Liver (tissue), 9 donors: Measurements from ENCODE around the gene CREB1. TPM values are rescaled to one million over a fixed set of nuclear protein-coding genes. Genes with fewer than 3 reads are reported as not detected.

ENCODE experiments used
- DNase-seq: peaks from one replicate; pipeline ENCODE4 v3.0.0-alpha.2; 2017; ENCODE audit warnings: low spot score
- H3K27ac ChIP-seq, 2 donors: one replicate each; pipeline ENCODE4 v1.7.0; 2013; ENCODE audit warnings: inconsistent platforms in 2 of 2, low read length in 2 of 2, control low read depth in 1 of 2, low read depth in 1 of 2, mild to moderate bottlenecking in 1 of 2
- H3K27me3 ChIP-seq, 4 donors: one replicate each; pipeline versions ENCODE4 v1.6.1 to v1.7.0; 2013; ENCODE audit warnings: low read length in 3 of 4, inconsistent platforms in 1 of 4, mild to moderate bottlenecking in 1 of 4, moderate library complexity in 1 of 4; ENCODE audit not compliant: control insufficient read depth in 4 of 4, insufficient read depth in 4 of 4
- H3K36me3 ChIP-seq, 4 donors: one replicate each; pipeline versions ENCODE4 v1.6.1 to v1.7.0; 2013; ENCODE audit warnings: low read length in 3 of 4, mild to moderate bottlenecking in 3 of 4, low read depth in 1 of 4, moderate library complexity in 1 of 4; ENCODE audit not compliant: control insufficient read depth in 4 of 4, insufficient read depth in 3 of 4
- H3K4me1 ChIP-seq, 4 donors: one replicate each; pipeline versions ENCODE4 v1.6.1 to v1.7.0; 2013; ENCODE audit warnings: low read length in 3 of 4, mild to moderate bottlenecking in 3 of 4, moderate library complexity in 1 of 4; ENCODE audit not compliant: control insufficient read depth in 4 of 4, insufficient read depth in 4 of 4
- H3K4me3 ChIP-seq, 3 donors: one replicate each; pipeline versions ENCODE4 v1.6.1 to v1.7.0; 2013; ENCODE audit warnings: low read length in 3 of 3, control low read depth in 1 of 3, low read depth in 1 of 3, mild to moderate bottlenecking in 1 of 3
- H3K9ac ChIP-seq, 2 donors: one replicate each; pipeline ENCODE4 v1.7.0; 2013; ENCODE audit warnings: low read length in 2 of 2, mild to moderate bottlenecking in 2 of 2, moderate library complexity in 2 of 2, control low read depth in 1 of 2, low read depth in 1 of 2
- H3K9me3 ChIP-seq, 4 donors: one replicate each; pipeline versions ENCODE4 v1.6.1 to v1.7.0; 2013; ENCODE audit warnings: low read length in 3 of 4; ENCODE audit not compliant: control insufficient read depth in 4 of 4
- EGR1 ChIP-seq, 2 donors: IDR thresholded peaks; 2 replicates each; pipeline ENCODE4 v1.6.1; 2016 to 2018; ENCODE audit warnings: antibody characterized with exemption in 2 of 2, low read depth in 2 of 2
- FOXA1 ChIP-seq: IDR thresholded peaks from 2 replicates; pipeline ENCODE4 v1.6.1; 2016; ENCODE audit warnings: antibody characterized with exemption
- FOXA2 ChIP-seq: IDR thresholded peaks from 2 replicates; pipeline ENCODE4 v1.6.1; 2016; ENCODE audit warnings: antibody characterized with exemption
- GABPA ChIP-seq, 2 donors: IDR thresholded peaks in 1 of 2; conservative IDR thresholded peaks in 1 of 2; 2 replicates each; pipeline ENCODE4 v1.6.1; 2016; ENCODE audit warnings: antibody characterized with exemption in 2 of 2, mild to moderate bottlenecking in 1 of 2, moderate library complexity in 1 of 2
- JUND ChIP-seq, 2 donors: IDR thresholded peaks; 2 replicates each; pipeline ENCODE4 v1.6.1; 2016; ENCODE audit warnings: antibody characterized with exemption in 2 of 2
- NR2F2 ChIP-seq: IDR thresholded peaks from 2 replicates; pipeline ENCODE4 v1.6.1; 2016; ENCODE audit warnings: antibody characterized with exemption
- RAD21 ChIP-seq, 2 donors: IDR thresholded peaks; 2 replicates each; pipeline ENCODE4 v1.6.1; 2016; ENCODE audit warnings: antibody characterized with exemption in 2 of 2, mild to moderate bottlenecking in 2 of 2
- RXRA ChIP-seq, 2 donors: IDR thresholded peaks; 2 replicates each; pipeline ENCODE4 v1.6.1; 2017 to 2018; ENCODE audit warnings: antibody characterized with exemption in 2 of 2, mild to moderate bottlenecking in 1 of 2
- SP1 ChIP-seq: IDR thresholded peaks from 2 replicates; pipeline ENCODE4 v1.6.1; 2018; ENCODE audit warnings: antibody characterized with exemption, mild to moderate bottlenecking
- TAF1 ChIP-seq: conservative IDR thresholded peaks from 2 replicates; pipeline ENCODE4 v1.6.1; 2016; ENCODE audit warnings: antibody characterized with exemption, mild to moderate bottlenecking
- YY1 ChIP-seq: IDR thresholded peaks from 2 replicates; pipeline ENCODE4 v1.6.1; 2016; ENCODE audit warnings: antibody characterized with exemption, mild to moderate bottlenecking
- WGBS: extraction: QIAGEN DNeasy Blood & Tissue Kit; methylation state at CpG from one replicate; pipeline ENCODE4 v1.1.7; 2013; 5-methylcytosine and 5-hydroxymethylcytosine counted together
- polyA plus RNA-seq, 2 donors: library from polyadenylated mRNA; stranded (reverse) in 1 of 2; unstranded in 1 of 2; fragments of 200-250 nt in 1 of 2; fragments of >200 nt in 1 of 2; fragmentation: Nextera tagmentation in 1 of 2; extraction: Ambion mirVana in 1 of 2; gene quantifications; one replicate each; pipeline versions ENCODE4 v1.2.1 to v1.2.3, GENCODE V29; 2013 to 2015
- total RNA-seq, 2 donors: library from RNA; depleted of rRNA; stranded (reverse); fragments of >200 nt; gene quantifications; one replicate each; pipeline ENCODE4 v1.2.3, GENCODE V29; 2014
- TF ChIP-seq, protein P1 (sequence below): IDR thresholded peaks from 2 replicates; pipeline ENCODE4 v1.6.1; 2016; ENCODE audit warnings: antibody characterized with exemption
- TF ChIP-seq, protein P2 (sequence below): IDR thresholded peaks from 2 replicates; pipeline ENCODE4 v1.6.1; 2016; ENCODE audit warnings: antibody characterized with exemption, mild to moderate bottlenecking
- TF ChIP-seq, protein P3 (sequence below): fragments of 150-350 bp; IDR thresholded peaks from 2 replicates; pipeline ENCODE4 v1.5.1; 2017; ENCODE audit warnings: improper control_type of control experiment, low read depth, low read length; ENCODE audit not compliant: missing input control
- TF ChIP-seq, protein P4 (sequence below): IDR thresholded peaks from 2 replicates; pipeline ENCODE4 v1.6.1; 2016; ENCODE audit warnings: antibody characterized with exemption
- TF ChIP-seq, protein P5 (sequence below): IDR thresholded peaks from 2 replicates; pipeline ENCODE4 v1.6.1; 2016; ENCODE audit warnings: antibody characterized with exemption
- donor health status: healthy.
- donor health status: healthy.
- donor health status: healthy.
- donor health status: healthy.
- donor health status: healthy.

The CREB1 gene
- total and polyA plus RNA-seq, 4 donors, result 4.4 to 24.4 (median 14.5) TPM

DNA sequence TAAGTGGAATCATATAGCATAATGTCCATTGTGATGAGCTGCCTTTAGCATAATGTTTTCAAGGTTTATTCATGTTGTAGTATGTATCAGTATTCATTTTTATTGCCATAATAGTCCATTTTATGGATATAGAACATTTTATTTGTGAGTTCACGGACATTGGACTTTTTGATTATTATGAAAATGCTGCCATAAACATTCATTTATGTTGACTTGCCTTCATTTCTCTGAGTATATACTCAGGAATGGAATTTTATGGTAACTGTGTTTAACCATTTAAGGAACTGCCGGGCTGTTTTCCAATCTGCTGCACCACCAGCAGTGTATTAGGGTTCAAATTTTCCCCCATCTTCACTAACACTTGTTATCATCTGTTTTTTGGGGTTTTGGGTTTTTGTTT, 12.2 kb downstream of the CREB1 start:
- Histone ChIP-seq H3K27me3 (no peaks in the 10 kb centered on the region), H3K4me1 (peaks cover 0 to 6% (median 2%) of the 10 kb centered on the region in 4 donors), H3K4me3 (no peak overlapping the region), H3K9ac (no peak overlapping the region), H3K9me3 (no peaks in the 10 kb centered on the region), H3K36me3 (no peaks in the 10 kb centered on the region), H3K27ac (no peak overlapping the region)
- TF ChIP-seq, protein P1, sequence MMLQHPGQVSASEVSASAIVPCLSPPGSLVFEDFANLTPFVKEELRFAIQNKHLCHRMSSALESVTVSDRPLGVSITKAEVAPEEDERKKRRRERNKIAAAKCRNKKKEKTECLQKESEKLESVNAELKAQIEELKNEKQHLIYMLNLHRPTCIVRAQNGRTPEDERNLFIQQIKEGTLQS, result no peak
- TF ChIP-seq, protein P2, sequence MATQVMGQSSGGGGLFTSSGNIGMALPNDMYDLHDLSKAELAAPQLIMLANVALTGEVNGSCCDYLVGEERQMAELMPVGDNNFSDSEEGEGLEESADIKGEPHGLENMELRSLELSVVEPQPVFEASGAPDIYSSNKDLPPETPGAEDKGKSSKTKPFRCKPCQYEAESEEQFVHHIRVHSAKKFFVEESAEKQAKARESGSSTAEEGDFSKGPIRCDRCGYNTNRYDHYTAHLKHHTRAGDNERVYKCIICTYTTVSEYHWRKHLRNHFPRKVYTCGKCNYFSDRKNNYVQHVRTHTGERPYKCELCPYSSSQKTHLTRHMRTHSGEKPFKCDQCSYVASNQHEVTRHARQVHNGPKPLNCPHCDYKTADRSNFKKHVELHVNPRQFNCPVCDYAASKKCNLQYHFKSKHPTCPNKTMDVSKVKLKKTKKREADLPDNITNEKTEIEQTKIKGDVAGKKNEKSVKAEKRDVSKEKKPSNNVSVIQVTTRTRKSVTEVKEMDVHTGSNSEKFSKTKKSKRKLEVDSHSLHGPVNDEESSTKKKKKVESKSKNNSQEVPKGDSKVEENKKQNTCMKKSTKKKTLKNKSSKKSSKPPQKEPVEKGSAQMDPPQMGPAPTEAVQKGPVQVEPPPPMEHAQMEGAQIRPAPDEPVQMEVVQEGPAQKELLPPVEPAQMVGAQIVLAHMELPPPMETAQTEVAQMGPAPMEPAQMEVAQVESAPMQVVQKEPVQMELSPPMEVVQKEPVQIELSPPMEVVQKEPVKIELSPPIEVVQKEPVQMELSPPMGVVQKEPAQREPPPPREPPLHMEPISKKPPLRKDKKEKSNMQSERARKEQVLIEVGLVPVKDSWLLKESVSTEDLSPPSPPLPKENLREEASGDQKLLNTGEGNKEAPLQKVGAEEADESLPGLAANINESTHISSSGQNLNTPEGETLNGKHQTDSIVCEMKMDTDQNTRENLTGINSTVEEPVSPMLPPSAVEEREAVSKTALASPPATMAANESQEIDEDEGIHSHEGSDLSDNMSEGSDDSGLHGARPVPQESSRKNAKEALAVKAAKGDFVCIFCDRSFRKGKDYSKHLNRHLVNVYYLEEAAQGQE, result no peak
- TF ChIP-seq TAF1 (no peak), RAD21 (IDR thresholded peaks at IDR 0.05) (no peak), FOXA1 (no peak), RXRA (IDR thresholded peaks at IDR 0.05) (no peak), SP1 (no peak), YY1 (no peak), FOXA2 (no peak), GABPA (IDR thresholded peaks at IDR 0.05 in 1 of 2, conservative IDR thresholded peaks at IDR 0.05 in 1 of 2) (no peak)
- TF ChIP-seq, protein P3, sequence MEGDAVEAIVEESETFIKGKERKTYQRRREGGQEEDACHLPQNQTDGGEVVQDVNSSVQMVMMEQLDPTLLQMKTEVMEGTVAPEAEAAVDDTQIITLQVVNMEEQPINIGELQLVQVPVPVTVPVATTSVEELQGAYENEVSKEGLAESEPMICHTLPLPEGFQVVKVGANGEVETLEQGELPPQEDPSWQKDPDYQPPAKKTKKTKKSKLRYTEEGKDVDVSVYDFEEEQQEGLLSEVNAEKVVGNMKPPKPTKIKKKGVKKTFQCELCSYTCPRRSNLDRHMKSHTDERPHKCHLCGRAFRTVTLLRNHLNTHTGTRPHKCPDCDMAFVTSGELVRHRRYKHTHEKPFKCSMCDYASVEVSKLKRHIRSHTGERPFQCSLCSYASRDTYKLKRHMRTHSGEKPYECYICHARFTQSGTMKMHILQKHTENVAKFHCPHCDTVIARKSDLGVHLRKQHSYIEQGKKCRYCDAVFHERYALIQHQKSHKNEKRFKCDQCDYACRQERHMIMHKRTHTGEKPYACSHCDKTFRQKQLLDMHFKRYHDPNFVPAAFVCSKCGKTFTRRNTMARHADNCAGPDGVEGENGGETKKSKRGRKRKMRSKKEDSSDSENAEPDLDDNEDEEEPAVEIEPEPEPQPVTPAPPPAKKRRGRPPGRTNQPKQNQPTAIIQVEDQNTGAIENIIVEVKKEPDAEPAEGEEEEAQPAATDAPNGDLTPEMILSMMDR, result no peak
- TF ChIP-seq, protein P4, sequence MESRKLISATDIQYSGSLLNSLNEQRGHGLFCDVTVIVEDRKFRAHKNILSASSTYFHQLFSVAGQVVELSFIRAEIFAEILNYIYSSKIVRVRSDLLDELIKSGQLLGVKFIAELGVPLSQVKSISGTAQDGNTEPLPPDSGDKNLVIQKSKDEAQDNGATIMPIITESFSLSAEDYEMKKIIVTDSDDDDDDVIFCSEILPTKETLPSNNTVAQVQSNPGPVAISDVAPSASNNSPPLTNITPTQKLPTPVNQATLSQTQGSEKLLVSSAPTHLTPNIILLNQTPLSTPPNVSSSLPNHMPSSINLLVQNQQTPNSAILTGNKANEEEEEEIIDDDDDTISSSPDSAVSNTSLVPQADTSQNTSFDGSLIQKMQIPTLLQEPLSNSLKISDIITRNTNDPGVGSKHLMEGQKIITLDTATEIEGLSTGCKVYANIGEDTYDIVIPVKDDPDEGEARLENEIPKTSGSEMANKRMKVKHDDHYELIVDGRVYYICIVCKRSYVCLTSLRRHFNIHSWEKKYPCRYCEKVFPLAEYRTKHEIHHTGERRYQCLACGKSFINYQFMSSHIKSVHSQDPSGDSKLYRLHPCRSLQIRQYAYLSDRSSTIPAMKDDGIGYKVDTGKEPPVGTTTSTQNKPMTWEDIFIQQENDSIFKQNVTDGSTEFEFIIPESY, result no peak
- 88% methylated on average over 2 of the region's 2 CpGs for WGBS
- DNase-seq, result no peak

DNA sequence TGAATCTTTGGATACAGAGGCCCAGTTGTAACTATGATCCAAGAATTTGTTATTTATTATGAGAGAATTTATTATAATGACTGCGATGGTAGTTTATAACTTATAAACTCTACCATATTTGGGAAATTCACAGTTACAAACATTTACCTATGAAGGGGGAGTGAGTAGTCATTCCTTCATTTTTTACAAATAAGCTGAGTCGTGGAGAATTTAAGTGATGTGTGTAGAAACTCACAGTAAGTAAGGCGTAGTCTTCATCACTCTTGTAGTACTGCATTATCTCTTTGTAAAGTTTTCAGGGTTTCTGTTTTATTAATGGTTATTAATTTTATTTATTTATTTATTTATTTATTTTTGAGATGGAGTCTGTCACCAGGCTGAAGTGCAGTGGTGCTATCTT, 13.5 kb downstream of the CREB1 start:
- H3K4me1 ChIP-seq, result peaks cover 0 to 8% (median 1%) of the 10 kb centered on the region in 4 donors
- no peak for TF ChIP-seq YY1
- TF ChIP-seq, protein P4, result no peak
- TF ChIP-seq, protein P5, sequence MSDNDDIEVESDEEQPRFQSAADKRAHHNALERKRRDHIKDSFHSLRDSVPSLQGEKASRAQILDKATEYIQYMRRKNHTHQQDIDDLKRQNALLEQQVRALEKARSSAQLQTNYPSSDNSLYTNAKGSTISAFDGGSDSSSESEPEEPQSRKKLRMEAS, result no peak
- no peak for TF ChIP-seq EGR1 (IDR thresholded peaks at IDR 0.05; ENCODE audit: low read depth in 2 of 2)
- TF ChIP-seq GABPA (IDR thresholded peaks at IDR 0.05 in 1 of 2, conservative IDR thresholded peaks at IDR 0.05 in 1 of 2), result no peak
- TF ChIP-seq JUND (IDR thresholded peaks at IDR 0.05), result no peak
- TF ChIP-seq RAD21 (IDR thresholded peaks at IDR 0.05), result no peak
- TF ChIP-seq TAF1, result no peak
- TF ChIP-seq NR2F2, result no peak
- TF ChIP-seq SP1, result no peak
- TF ChIP-seq FOXA1, result no peak
- TF ChIP-seq RXRA (IDR thresholded peaks at IDR 0.05), result no peak
- no peak for TF ChIP-seq FOXA2
- TF ChIP-seq, protein P3, result no peak

More for the DNA sequence above, 13.5 kb downstream of the CREB1 start:
- Histone ChIP-seq H3K36me3 (no peaks in the 10 kb centered on the region), H3K27me3 (no peaks in the 10 kb centered on the region), H3K9ac (no peak overlapping the region), H3K9me3 (no peaks in the 10 kb centered on the region), H3K27ac (no peak overlapping the region), H3K4me3 (no peak overlapping the region)
- no peak for DNase-seq
- 97% methylated on average over 3 of the region's 3 CpGs for WGBS
